Nephron (organoid): ENCODE results near the gene PIR.

ENCODE experiments used
- H3K27ac Mint-ChIP-seq, 3 experiments: 2 replicates each; pipeline ENCODE4 v1.8.0; 2020; ENCODE audit warnings: mixed read lengths in 3 of 3, mild to moderate bottlenecking in 2 of 3, moderate library complexity in 1 of 3
- H3K27me3 Mint-ChIP-seq: 2 replicates; pipeline ENCODE4 v1.8.0; 2021; ENCODE audit warnings: low read depth, mild to moderate bottlenecking, moderate library complexity, mixed read lengths
- H3K36me3 Mint-ChIP-seq: 2 replicates; pipeline ENCODE4 v1.8.0; 2020; ENCODE audit warnings: low read depth, mixed read lengths
- H3K4me1 Mint-ChIP-seq: 2 replicates; pipeline ENCODE4 v1.8.0; 2020; ENCODE audit warnings: mixed read lengths
- H3K4me3 Mint-ChIP-seq, 3 experiments: 2 replicates each; pipeline ENCODE4 v1.8.0; 2020; ENCODE audit warnings: mild to moderate bottlenecking in 3 of 3, mixed read lengths in 3 of 3, moderate library complexity in 2 of 3
- H3K9me3 Mint-ChIP-seq: 2 replicates; pipeline ENCODE4 v1.8.0; 2020; ENCODE audit warnings: mixed read lengths
- CTCF ChIP-seq, 3 experiments: fragments of 200-600 bp; sonication (generic); IDR thresholded peaks; one replicate each; pipeline ENCODE4 v1.5.0; 2021; ENCODE audit warnings: antibody characterized with exemption in 3 of 3; ENCODE audit not compliant: unreplicated experiment in 3 of 3

PIR gene

GRCh38 chrX:15483891-15484290, 9.2 kb downstream of the PIR start:
- Mint-ChIP-seq H3K27me3 (no peaks in the 10 kb centered on the region), H3K36me3 (peaks cover 7% of the 10 kb centered on the region), H3K27ac (no peak overlapping the region), H3K4me1 (no peaks in the 10 kb centered on the region), H3K4me3 (no peak overlapping the region), H3K9me3 (peaks cover 4% of the 10 kb centered on the region)
- TF ChIP-seq CTCF (IDR thresholded peaks at IDR 0.05; ENCODE audit: unreplicated experiment in 3 of 3), result no peak

- peaks cover 24% of the 10 kb centered on the region for H3K4me1 Mint-ChIP-seq
- H3K27ac Mint-ChIP-seq, result no peak overlapping the region
- no peaks in the 10 kb centered on the region for H3K27me3 Mint-ChIP-seq
- peaks cover 5% of the 10 kb centered on the region for H3K36me3 Mint-ChIP-seq
- peaks cover 2% of the 10 kb centered on the region for H3K9me3 Mint-ChIP-seq
- TF ChIP-seq CTCF (IDR thresholded peaks at IDR 0.05; ENCODE audit: unreplicated experiment in 3 of 3), result no peak
- no peak overlapping the region for H3K4me3 Mint-ChIP-seq
Observed at GRCh38 chrX:15475486-15475885, 17.6 kb downstream of the PIR start.

- no peaks in the 10 kb centered on the region for H3K27me3 Mint-ChIP-seq
- no peaks in the 10 kb centered on the region for H3K9me3 Mint-ChIP-seq
- H3K27ac Mint-ChIP-seq, result no peak overlapping the region
- H3K36me3 Mint-ChIP-seq, result peaks cover under 1% of the 10 kb centered on the region
- H3K4me1 Mint-ChIP-seq, result peaks cover 24% of the 10 kb centered on the region
- H3K4me3 Mint-ChIP-seq, result no peak overlapping the region
- TF ChIP-seq CTCF (IDR thresholded peaks at IDR 0.05; ENCODE audit: unreplicated experiment in 3 of 3), result no peak
Observed at GRCh38 chrX:15475021-15475420, 18.1 kb downstream of the PIR start.

GRCh38 chrX:15474028-15474427, 19.1 kb downstream of the PIR start:
- H3K4me3 Mint-ChIP-seq, result peak overlapping the region in 1 of 3 experiments; percentile 37
- peak overlapping the region; percentile 11 to 90 (median 77) for H3K27ac Mint-ChIP-seq
- no peaks in the 10 kb centered on the region for H3K9me3 Mint-ChIP-seq
- H3K27me3 Mint-ChIP-seq, result no peaks in the 10 kb centered on the region
- no peaks in the 10 kb centered on the region for H3K36me3 Mint-ChIP-seq
- TF ChIP-seq CTCF (IDR thresholded peaks at IDR 0.05; ENCODE audit: unreplicated experiment in 3 of 3), result no peak
- H3K4me1 Mint-ChIP-seq, result peaks cover 24% of the 10 kb centered on the region

- H3K4me1 Mint-ChIP-seq, result peaks cover 33% of the 10 kb centered on the region
Observed at GRCh38 chrX:15472531-15472930, 20.6 kb downstream of the PIR start.

More at GRCh38 chrX:15472531-15472930, 20.6 kb downstream of the PIR start:
- no peak overlapping the region for H3K4me3 Mint-ChIP-seq
- H3K36me3 Mint-ChIP-seq, result no peaks in the 10 kb centered on the region
- TF ChIP-seq CTCF (IDR thresholded peaks at IDR 0.05; ENCODE audit: unreplicated experiment in 3 of 3), result no peak
- H3K9me3 Mint-ChIP-seq, result no peaks in the 10 kb centered on the region
- H3K27me3 Mint-ChIP-seq, result no peaks in the 10 kb centered on the region
- H3K27ac Mint-ChIP-seq, result no peak overlapping the region
